ENCODE data around the gene BTBD18.

The BTBD18 gene

DNA sequence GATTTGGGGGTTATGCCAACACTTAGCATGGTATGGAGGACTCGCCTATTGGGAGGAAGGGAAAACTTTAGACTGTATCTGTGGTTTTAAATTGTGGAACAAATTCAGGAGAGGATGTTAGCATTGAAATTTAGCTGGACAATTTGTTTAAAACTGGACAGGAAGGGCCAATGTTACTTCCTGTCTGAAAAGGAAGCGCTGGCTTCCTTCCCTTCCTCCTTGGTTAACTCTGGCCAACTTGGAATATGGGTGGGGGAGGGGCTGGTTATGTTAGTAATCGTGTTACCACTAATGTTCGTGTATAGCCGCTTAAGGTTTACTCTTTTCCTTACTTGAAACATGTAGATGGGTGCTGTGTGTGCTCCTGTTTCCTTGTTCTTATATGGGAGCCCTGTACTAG, 23.9 kb upstream of the BTBD18 start:
- H3K4me3 ChIP-seq (ENCODE audit: low read depth, low read length) = no peak overlapping the region
- TF ChIP-seq, protein P1, sequence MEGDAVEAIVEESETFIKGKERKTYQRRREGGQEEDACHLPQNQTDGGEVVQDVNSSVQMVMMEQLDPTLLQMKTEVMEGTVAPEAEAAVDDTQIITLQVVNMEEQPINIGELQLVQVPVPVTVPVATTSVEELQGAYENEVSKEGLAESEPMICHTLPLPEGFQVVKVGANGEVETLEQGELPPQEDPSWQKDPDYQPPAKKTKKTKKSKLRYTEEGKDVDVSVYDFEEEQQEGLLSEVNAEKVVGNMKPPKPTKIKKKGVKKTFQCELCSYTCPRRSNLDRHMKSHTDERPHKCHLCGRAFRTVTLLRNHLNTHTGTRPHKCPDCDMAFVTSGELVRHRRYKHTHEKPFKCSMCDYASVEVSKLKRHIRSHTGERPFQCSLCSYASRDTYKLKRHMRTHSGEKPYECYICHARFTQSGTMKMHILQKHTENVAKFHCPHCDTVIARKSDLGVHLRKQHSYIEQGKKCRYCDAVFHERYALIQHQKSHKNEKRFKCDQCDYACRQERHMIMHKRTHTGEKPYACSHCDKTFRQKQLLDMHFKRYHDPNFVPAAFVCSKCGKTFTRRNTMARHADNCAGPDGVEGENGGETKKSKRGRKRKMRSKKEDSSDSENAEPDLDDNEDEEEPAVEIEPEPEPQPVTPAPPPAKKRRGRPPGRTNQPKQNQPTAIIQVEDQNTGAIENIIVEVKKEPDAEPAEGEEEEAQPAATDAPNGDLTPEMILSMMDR (IDR thresholded peaks at IDR 0.05; ENCODE audit: borderline replicate concordance, insufficient read depth, low read depth, low read length) = no peak

DNA sequence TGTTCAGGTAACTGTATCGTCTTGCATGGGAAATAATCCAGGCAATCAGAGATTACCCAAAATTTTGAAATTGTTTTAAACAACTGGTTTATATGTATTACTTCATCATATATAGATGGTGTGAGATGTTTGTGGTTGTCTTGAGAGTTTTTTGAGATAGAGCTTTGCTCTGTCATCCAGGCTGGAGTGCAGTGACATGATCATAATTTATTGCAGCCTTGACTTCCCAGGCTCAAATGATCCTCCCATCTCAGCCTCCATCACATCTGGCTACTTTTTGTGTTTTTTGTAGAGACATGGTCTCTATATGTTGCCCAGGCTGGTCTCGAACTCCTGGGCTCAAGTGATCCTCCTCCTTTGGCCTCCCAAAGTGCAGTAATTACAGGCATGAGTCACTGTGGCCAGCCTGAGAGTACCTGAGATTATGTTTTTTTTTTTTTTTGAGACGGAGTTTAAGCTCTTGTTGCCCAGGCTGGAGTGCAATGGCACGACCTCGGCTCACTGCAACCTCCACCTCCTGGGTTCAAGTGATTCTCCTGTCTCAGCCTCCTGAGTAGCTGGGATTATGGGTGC, 21.5 kb upstream of the BTBD18 start:
- TF ChIP-seq, protein P1 (IDR thresholded peaks at IDR 0.05; ENCODE audit: borderline replicate concordance, insufficient read depth, low read depth, low read length) = no peak
- no peak overlapping the region for H3K4me3 ChIP-seq (ENCODE audit: low read depth, low read length)

DNA sequence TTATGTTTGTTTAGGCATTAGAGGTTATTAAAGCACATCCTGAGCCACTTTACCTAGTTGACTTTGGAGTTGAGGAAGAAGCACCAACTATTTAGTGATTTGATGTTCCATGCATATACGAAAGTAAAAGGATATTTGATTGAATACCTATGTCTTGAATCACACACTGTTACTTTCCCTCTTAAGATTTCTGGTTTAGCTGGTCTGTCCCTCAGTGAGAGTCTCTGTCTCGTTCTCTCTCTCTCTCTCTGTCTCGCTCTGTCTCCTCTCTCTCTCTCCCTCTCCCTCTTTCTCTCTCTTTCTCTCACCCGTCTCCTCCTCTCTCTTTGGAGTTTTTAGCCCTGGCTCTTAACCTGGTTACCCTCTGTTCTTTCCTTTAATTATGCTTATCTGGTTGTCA, 20.9 kb upstream of the BTBD18 start:
- H3K4me3 ChIP-seq (ENCODE audit: low read depth, low read length) = no peak overlapping the region
- TF ChIP-seq, protein P1 (IDR thresholded peaks at IDR 0.05; ENCODE audit: borderline replicate concordance, insufficient read depth, low read depth, low read length) = no peak

DNA sequence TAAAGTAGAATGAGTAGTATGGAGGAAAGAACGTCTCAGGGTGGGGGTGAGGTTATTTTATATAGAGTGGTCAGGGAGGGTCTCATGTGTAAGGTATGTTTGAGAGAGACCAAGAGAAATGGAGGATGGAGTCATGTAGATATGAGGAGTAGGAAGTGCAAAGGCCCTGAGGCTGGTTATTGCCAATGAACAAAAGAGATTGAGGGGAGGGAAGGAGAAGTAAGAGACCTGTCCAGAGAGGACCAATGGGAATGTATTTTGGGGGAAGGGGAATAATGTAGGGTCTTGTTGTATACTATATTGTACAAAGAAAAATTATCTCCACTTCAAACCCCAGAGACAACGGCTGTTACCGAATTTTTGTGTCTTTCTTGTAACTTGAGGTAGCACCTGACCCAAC, 19.7 kb upstream of the BTBD18 start:
- H3K4me3 ChIP-seq (ENCODE audit: low read depth, low read length) = no peak overlapping the region
- TF ChIP-seq, protein P1 (IDR thresholded peaks at IDR 0.05; ENCODE audit: borderline replicate concordance, insufficient read depth, low read depth, low read length) = no peak

DNA sequence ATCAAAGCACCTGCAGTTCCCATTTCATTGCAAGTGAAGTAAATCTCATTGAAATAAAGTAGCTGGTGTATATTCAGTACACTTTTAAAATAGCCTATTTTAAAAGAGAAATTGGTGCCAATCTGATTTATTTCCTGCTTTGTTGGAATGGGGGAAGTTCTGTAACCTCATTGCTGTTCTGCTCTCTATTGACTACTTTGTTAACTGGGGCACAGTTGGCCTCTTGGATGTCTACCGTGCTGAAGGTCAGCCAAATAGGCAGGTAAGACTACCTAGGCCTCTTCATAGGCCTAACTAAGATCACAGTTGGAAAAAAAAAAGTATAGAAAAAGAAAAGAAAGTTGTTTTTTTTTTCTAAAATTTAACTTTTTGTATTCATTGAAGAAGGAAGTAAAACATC, 19.2 kb upstream of the BTBD18 start:
- no peak overlapping the region for H3K4me3 ChIP-seq (ENCODE audit: low read depth, low read length)

DNA sequence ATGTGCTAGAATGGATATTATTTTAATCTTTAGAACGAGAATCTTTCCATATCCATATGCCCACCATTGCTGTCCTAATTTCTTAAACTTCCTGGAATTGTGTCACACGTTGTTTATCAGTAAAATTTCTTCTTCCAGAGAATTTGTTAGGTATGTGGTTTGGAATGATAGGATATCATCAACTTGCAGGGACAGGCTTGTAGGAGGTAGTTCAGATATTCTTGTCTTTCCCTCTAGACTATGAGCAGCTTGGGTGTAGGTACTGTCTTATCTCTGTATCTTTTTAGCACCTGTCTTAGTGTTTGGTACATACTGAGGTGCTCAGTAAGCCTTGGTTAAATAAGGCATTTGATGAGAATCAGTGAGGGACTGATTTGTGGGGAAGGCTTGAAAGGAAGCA, 13.4 kb upstream of the BTBD18 start:
- no peak overlapping the region for H3K4me3 ChIP-seq (ENCODE audit: low read depth, low read length)
- TF ChIP-seq, protein P1 (IDR thresholded peaks at IDR 0.05; ENCODE audit: borderline replicate concordance, insufficient read depth, low read depth, low read length) = no peak

More for the DNA sequence above, 19.2 kb upstream of the BTBD18 start:
- TF ChIP-seq, protein P1 (IDR thresholded peaks at IDR 0.05; ENCODE audit: borderline replicate concordance, insufficient read depth, low read depth, low read length) = no peak

DNA sequence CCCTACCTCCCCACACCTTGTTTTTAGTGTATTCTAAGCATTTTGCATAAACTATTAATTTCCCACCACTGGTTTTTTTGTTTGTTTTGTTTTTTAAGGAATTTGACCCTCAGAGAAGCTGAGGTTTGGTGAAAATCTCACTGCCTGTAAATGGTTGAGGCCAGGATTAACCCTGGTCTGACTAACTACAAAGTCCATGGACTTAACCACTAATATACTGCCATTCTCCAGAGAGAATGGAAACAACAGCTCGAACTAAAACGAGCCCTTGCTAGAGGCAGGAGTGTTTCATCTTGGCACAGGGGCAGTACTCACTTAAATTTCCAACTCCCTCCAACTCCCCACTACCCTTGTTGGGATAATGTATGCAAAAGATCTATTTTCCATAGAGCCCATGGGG, 12.9 kb upstream of the BTBD18 start:
- H3K4me3 ChIP-seq (ENCODE audit: low read depth, low read length) = no peak overlapping the region

More for the DNA sequence above, 12.9 kb upstream of the BTBD18 start:
- TF ChIP-seq, protein P1 (IDR thresholded peaks at IDR 0.05; ENCODE audit: borderline replicate concordance, insufficient read depth, low read depth, low read length) = no peak
